22Rv1 (cell line): Measurements from ENCODE around the gene SMOC2.

Experiments
- ZFX ChIP-seq: fragments of 450-650 bp; IDR thresholded peaks from 2 replicates; pipeline ENCODE4 v1.6.1; 2017; ENCODE audit warnings: antibody characterized with exemption, borderline replicate concordance
- TF ChIP-seq, protein P1 (sequence below): fragments of 450-650 bp; IDR thresholded peaks from 2 replicates; pipeline ENCODE4 v1.5.1; 2017; ENCODE audit warnings: mild to moderate bottlenecking

GRCh38 chr6:168708984-168709383 is 268.0 kb downstream of the SMOC2 start:
- TF ChIP-seq, protein P1, sequence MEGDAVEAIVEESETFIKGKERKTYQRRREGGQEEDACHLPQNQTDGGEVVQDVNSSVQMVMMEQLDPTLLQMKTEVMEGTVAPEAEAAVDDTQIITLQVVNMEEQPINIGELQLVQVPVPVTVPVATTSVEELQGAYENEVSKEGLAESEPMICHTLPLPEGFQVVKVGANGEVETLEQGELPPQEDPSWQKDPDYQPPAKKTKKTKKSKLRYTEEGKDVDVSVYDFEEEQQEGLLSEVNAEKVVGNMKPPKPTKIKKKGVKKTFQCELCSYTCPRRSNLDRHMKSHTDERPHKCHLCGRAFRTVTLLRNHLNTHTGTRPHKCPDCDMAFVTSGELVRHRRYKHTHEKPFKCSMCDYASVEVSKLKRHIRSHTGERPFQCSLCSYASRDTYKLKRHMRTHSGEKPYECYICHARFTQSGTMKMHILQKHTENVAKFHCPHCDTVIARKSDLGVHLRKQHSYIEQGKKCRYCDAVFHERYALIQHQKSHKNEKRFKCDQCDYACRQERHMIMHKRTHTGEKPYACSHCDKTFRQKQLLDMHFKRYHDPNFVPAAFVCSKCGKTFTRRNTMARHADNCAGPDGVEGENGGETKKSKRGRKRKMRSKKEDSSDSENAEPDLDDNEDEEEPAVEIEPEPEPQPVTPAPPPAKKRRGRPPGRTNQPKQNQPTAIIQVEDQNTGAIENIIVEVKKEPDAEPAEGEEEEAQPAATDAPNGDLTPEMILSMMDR, result no peak
- TF ChIP-seq ZFX, result no peak
